HG02623 (cell line): ENCODE data around the gene VIPAS39.

Source experiments
- ATAC-seq: cut with Tn5 transposase; IDR thresholded peaks from one replicate; pipeline ENCODE4 v1.9.1; 2021; ENCODE audit warnings: moderate library complexity; ENCODE audit not compliant: unreplicated experiment

VIPAS39 gene

DNA sequence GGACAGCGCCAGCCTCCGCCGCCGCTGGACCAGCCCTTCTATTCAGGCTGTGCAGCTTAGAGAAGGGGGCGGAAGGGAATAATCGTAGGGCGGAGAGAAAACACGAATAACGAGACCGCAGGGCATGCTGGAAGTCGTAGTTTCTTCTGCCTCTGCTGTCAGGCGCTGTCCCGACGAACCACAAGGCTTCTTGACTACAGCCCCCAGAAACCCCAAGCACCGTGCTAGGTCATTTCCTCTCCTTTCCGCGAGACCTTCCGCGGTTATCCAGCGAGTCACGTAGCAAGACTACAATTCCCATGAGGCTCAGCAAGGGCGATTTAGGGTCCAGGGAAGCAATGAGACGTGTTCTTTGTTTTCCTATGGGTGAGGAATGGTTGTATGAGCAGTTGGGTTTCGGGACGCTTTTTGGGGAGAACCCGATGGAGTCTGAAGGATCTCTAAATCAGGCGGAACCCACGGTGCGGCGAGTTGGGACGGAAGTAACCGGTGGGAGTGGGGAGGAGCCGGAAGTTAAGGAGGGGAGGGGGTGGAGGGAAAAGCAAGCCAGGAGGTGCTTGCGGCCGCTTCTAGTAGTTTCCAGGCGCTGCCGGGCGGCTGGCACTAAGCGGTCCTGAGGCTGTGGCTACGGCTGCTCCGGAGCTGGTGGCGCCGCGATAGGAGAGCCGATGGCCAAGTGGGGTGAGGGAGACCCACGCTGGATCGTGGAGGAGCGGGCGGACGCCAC lies at the start of gene VIPAS39, which contains the start of gene AHSA1:
VIPAS39 (minus strand) TSS at position 80 of the 727 bp plus-strand sequence. CDS start 3,499 bp downstream, outside the sequence.
AHSA1 (plus strand) TSS at position 572 of the 727 bp plus-strand sequence; CDS start at position 669, 97 bp downstream.
- ATAC-seq = peak; percentile 91

GRCh38 chr14:77505031-77505430 lies 47.6 kb upstream of the VIPAS39 start:
- no peak for ATAC-seq

GRCh38 chr14:77503138-77503537 lies 45.7 kb upstream of the VIPAS39 start:
- ATAC-seq = no peak

- no peak for ATAC-seq
Observed at GRCh38 chr14:77502109-77502782, 44.8 kb upstream of the VIPAS39 start.

- ATAC-seq = peak; percentile 25
Observed at GRCh38 chr14:77498984-77499527, 41.7 kb upstream of the VIPAS39 start.

GRCh38 chr14:77498120-77498979 lies 40.9 kb upstream of the VIPAS39 start, which contains the start of gene ISM2:
Gene ISM2, minus strand, starts transcription at chr14:77498816. Its CDS starts 23 bp downstream, at chr14:77498793.
- peak; percentile 69 for ATAC-seq

GRCh38 chr14:77495334-77495733 lies 37.9 kb upstream of the VIPAS39 start:
- no peak for ATAC-seq

- no peak for ATAC-seq
Observed at GRCh38 chr14:77491056-77491455, 33.7 kb upstream of the VIPAS39 start.

- ATAC-seq = no peak
Observed at GRCh38 chr14:77490347-77490986, 33.1 kb upstream of the VIPAS39 start.

DNA sequence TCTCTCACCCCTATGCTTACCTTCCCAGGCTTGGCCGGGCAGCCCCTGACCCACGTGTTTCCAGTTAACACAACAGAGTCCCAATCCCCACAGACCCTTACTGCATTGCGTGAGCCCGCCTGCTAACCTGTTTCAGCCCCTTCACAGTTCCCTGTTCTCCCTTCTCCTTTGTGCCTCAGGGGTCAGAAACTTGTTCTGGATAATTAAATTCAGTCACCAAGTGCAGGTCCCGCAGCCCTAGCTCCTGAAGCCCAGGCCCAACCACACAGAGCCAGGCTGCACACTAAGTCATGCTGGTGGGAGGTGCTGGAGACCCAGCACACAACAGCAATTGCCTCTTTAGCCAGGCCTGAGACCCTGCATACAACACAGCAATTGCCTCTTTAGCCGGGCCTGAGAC lies 31.6 kb upstream of the VIPAS39 start:
- ATAC-seq = no peak

GRCh38 chr14:77488558-77488957 lies 31.2 kb upstream of the VIPAS39 start:
- no peak for ATAC-seq

DNA sequence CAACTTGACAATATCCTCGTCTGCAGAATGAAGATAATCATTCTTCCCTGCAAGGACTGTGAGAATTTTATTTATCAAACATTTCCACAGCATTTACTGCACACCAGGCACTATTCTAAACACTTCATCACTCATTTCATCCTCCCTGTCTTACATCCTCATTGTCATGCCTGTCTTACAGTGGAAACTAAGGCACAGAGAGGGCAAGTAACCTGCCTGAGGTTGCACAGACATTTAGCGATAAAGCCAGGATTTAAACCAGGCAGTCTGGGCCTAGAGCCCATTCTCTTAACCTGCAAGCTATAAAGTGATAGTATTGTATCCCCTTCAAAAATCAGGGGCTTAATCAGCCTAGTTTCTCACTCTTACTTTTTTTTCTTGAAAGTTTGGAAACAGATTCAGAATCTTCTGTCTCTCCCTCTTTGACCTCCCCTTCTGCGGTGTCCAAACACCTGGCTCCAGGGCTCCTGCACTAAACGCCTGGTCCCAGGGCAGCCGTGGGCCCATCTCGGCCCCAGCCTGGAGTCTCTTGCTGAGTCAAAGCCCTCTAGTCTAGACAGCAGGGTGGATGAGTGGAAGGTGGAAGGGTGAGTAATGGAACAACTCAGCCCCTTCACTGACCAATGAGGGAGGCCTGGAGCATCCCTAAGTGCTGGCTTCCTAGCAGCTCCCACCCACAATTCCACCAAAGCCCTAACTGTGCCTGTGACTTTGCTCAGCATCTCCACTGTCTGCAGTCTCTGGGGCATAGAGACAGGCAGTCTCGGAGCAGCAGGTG lies 28.7 kb upstream of the VIPAS39 start:
- ATAC-seq = no peak

DNA sequence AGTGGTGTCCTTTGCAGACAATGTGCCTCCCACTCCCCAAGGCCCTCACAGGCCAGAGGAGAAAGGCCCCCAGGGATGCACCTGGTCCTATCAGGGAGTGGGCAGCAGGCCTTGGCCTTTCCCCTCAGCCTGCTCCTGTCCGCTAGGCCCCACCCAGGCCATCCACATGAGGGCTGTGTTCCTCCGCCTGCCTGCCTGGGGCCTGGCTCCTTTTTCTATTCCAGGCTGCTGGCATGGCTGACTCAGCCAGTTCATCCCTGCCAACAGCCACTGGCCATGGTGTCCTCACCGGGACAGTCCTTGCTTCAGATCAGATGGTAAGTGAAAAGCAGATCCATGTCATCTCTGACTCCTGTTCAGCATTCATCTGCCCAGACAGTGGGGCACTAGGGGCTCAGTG lies 27.9 kb upstream of the VIPAS39 start:
- no peak for ATAC-seq

DNA sequence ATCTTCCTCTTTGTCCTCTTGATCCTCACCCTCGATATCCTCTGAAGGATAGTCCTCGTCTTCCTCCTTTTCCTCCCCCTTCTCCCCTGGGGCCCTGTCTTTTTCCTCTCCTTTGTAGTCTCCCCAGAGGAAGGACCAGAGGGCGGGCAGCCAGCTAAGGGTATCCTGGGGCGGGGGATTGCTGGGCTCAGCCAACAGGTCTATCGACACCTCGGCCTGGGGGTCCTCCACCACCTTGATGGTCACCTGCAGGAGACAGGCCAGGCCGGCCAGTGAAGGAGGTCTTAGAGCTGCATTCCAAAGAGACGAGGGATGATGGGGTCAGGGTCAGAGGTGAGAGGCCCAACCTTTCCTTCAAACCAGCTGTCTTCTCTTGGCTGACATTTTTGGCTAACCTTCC lies 25.0 kb upstream of the VIPAS39 start:
- ATAC-seq = no peak

DNA sequence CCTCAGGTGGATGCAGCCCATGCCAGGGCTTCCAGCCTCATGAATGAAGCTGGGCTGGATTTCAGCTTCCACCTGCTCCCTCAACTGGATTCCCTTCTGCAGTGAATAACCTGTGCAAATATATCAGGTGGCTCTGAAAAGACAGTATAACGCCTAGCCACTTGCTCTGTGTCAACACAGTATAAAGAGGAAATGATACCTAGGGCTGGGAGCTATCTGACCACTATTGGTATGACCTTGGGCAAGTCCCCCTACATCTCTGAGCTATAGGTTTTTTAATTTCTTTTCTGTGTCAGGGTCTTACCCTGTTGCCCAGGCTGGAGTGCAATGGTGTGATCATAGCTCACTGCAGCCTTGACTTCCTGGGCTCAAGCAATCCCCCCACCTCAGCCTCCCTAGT lies 21.4 kb upstream of the VIPAS39 start:
- peak; percentile 87 for ATAC-seq

- no peak for ATAC-seq
Observed at GRCh38 chr14:77478029-77478428, 20.6 kb upstream of the VIPAS39 start.

DNA sequence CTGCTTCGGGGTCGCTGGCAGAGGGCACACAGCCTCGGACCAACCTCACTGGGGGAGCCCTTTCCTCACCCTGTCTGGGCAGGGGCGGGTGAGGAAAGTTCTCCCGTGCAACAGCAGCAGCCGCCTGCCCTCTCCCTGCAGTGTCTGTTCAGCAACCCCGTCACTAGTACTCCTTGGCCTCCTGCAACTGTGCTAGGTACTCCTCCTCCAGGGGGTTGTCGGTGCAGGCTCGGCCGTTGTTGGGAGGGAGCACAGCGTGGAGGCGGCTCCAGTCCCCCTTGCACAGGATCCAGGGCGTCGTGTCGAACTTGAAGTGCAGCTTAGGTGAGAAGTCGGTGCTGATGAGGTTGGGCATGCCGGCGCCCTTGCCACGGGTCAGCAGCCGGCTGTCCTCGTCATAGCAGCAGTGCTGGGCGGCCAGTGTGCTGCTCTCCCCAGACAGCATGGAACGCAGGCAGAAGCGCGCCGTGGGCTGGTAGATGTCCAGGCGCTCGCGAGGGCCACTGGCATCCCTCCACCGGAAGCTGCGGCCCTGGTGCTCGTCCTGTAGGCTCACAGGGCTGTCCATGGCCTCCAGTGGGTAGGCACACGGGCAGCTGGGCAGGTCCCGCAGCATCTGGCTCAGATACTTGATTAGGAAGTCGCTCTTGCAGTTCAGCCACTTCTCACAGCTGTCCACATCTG lies 18.2 kb upstream of the VIPAS39 start:
- no peak for ATAC-seq

DNA sequence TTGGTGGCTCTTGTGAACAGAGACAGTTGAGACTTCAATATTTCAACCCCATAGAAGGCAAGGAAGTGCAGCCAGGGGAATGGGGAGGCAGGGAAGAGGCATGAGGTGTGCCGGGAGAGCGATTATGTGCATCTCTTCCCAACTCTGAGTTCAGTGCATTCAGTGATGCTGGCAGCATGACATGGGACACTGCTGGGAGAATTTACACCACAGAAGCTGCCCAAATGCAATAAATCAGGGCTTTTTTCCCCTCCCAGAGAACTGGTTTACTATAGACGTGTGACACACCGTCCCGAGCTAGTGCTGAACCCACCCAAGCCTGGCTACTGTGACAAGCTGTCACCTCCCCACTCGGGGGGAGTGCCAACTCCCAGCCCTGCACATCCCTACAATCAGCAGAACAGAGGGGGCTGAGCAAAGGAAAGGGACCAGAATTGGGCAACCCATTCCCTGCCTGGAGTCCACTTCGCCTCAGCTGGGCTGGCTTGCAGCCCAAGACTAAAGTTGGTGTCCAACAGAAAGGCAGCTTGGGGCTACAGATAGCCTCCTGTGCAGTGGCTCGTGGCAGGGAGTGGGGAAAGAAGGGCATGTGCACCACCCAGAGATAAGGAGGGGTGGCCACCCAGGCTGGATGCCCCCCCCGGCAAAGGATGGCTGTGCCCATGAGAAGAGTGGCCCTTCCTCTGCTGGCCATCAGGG lies 17.2 kb upstream of the VIPAS39 start:
- no peak for ATAC-seq

DNA sequence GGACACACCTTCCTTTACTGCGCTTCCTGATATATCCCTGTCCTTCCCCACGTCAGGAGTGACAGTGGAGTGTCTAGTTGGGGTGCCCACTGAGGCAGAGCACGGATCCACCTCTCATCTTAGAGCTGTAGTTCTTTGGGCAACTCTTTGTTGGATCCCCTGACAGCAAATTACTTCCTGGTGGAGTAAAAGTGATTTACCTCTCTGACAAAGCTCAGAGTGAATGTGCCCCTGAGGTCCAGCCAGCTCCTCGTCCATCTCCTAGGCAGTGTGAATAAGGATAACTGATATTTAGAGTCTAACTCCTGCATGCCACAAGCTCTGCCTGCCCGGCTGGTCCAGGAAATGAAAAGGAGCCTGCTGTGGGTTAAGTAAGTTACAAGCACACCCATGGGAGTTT lies 16.5 kb upstream of the VIPAS39 start:
- ATAC-seq = no peak
